Suprapubic skin (tissue), 3 donors: ENCODE data around the gene PDCD6IP.

ENCODE experiments used
- POLR2A ChIP-seq, 2 donors: fragments of 450-650 bp; IDR thresholded peaks; one replicate each; pipeline ENCODE4 v1.6.1; 2017; ENCODE audit warnings: antibody characterized with exemption in 2 of 2, mild to moderate bottlenecking in 2 of 2, moderate library complexity in 2 of 2
- TF ChIP-seq, protein P1 (sequence below), 2 donors: fragments of 200-600 bp in 1 of 2; fragments of 450-650 bp in 1 of 2; sonication (generic) in 1 of 2; IDR thresholded peaks; one replicate each; pipeline ENCODE4 v1.5.1; 2016 to 2019; ENCODE audit warnings: antibody characterized with exemption in 2 of 2, mild to moderate bottlenecking in 1 of 2, moderate library complexity in 1 of 2

DNA sequence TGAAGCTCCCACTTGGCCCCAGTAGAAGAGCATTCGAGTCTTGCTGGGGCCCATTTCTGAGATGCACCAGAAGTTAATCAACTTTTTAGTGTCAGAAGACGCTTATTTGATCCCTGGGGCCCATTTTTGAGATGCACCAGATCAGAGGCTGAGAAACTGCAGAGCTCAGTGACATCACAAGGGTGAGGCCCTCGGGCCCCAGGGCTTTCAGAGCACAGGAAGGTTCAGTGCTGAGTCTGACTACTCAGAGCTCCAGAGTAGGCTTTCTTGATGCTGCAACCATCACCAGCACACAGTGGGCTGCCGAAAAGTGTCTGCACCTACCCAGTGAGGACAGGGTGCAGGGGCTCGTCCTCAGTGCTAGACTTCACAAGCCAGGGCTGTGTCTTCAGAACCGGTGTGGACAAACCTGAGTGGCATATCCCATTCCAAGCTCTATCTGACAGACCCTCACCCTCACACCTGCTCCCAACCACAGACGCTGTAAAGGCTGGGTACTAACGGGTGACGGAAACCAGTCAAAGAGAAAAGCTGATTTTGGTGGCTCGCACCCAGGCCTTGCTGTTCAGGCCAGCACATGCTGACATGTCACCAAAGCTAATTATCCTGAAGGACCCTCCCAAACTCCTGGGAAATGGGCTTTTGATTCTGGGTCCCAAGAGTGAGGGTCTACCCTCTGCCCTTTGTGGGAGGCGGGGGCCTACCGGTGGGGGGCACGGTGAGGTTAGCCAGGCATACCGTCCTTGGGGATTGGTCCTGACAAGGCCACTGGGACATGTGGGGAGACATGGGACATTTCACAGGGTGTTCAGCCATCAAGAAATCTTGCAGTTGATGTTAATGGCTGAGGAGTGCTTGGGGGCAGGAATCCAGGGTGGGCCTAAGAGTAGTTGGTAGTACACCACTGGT lies 83.0 kb downstream of the PDCD6IP start:
- TF ChIP-seq, protein P1, sequence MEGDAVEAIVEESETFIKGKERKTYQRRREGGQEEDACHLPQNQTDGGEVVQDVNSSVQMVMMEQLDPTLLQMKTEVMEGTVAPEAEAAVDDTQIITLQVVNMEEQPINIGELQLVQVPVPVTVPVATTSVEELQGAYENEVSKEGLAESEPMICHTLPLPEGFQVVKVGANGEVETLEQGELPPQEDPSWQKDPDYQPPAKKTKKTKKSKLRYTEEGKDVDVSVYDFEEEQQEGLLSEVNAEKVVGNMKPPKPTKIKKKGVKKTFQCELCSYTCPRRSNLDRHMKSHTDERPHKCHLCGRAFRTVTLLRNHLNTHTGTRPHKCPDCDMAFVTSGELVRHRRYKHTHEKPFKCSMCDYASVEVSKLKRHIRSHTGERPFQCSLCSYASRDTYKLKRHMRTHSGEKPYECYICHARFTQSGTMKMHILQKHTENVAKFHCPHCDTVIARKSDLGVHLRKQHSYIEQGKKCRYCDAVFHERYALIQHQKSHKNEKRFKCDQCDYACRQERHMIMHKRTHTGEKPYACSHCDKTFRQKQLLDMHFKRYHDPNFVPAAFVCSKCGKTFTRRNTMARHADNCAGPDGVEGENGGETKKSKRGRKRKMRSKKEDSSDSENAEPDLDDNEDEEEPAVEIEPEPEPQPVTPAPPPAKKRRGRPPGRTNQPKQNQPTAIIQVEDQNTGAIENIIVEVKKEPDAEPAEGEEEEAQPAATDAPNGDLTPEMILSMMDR (IDR thresholded peaks at IDR 0.05): no peak
- no peak for TF ChIP-seq POLR2A (IDR thresholded peaks at IDR 0.05)
